Measurements from ENCODE around the gene MAPK13.
"Not testable (repeated sequence)": the region's sequence is repeated elsewhere in the genome, so short reads cannot be mapped to it uniquely, and the experiment has no call there.

Gene MAPK13

DNA sequence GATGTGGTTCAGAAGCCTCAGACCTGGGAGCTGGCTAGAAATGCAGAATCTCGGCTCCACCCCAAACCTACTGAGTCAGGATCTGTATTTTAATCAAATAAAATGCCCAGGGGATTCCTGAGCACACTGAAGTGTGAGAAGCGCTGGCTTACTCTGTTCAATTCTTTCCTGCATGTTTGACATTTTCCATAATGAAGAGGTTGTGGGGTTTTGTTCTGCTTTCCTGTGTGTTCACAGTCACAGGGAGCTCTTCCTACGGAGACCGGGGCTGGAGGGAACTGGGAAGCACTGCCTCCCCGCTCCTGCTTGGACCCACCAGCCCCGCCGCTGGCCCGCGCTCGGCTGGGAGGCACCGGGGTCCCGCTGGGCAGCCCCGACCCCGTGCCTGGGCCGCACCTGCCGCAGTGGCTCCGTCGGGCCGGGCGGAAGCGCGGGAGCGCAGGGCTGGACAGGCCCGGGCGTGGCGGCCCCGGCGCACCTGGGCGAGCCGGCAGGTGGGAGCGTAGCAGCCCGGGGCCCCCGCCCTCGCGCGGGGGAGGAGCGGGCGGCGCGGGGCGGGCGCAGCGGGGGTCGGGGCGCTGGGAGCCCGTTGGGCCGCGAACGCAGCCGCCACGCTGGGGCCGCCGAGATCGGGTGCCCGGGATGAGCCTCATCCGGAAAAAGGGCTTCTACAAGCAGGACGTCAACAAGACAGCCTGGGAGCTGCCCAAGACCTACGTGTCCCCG is at the start of gene MAPK13:
Gene MAPK13 (plus strand): TSS at position 573 of the 726 bp plus-strand sequence. CDS start 70 bp downstream, at position 643.
- no peak for DNase-seq

DNA sequence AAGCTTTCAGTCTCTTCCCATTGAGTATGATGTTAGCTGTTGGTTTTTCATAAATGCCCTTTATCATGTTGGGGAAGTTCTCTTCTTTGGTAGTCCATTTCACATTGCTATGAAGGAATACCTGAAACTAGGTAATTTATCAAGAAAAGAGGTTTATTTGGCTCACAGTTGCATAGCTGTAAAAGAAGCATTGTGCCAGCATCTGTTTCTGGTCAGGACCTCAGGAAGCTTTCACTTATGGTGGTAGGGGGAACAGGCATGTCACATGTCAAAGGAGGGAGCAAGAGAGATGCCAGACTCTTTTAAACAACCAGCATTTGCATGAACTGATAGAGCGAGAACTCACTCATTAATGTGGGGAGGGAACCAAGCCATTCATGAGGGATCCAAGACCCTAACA is 48.0 kb upstream of the MAPK13 start:
- no peak for DNase-seq

DNA sequence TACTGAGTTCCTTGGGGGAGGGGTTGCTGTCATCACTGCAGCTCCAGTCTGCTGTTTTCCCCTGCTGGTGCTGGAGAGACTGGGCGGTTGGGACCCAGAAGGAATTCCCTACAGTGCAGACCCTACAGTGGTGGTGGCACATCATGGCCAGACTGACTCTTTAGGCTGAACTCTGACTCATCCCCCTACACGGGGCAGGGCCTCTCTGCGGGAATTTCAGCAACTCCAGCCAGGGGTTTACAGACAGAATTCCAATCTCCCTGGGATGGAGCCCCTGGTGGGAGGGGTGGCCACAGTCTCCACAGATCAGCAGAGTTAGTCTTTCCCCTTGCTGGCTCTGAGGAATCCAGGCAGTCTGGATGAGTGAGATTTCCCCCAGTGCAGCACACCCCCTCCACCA is 46.9 kb upstream of the MAPK13 start:
- no peak for DNase-seq

DNA sequence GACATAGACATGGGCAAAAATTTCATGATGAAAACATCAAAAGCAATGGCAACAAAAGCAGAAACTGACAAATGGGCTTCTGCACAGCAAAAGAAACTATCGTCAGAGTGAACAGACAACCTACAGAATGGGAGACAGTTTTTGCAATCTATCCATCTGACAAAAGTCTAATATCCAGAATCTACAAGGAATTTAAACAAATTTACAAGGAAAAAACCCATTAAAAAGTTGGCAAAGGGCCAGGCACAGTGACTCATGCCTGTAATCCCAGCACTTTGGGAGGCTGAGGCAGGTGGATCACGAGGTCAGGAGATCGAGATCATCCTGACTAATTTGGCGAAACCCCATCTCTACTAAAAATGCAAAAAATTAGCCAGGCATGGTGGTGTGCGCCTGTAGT is 42.1 kb upstream of the MAPK13 start:
- DNase-seq = not testable (repeated sequence)

DNA sequence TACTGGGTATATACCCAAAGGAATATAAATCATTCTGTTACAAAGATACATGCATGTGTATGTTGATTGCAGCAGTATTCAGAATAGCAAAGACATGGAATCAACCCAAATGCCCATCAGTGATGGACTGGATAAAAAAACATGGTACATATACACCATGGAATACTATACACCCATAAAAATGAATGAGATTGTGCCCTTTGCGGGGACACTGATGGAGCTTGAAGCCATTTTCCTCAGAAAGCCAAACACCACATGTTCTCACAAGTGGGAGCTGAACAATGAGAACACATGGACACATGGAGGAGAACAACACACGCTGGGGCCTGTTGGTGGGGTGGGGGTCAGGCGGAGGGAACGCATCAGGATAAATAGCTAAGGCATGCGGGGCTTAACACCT is 41.3 kb upstream of the MAPK13 start:
- DNase-seq = no peak

DNA sequence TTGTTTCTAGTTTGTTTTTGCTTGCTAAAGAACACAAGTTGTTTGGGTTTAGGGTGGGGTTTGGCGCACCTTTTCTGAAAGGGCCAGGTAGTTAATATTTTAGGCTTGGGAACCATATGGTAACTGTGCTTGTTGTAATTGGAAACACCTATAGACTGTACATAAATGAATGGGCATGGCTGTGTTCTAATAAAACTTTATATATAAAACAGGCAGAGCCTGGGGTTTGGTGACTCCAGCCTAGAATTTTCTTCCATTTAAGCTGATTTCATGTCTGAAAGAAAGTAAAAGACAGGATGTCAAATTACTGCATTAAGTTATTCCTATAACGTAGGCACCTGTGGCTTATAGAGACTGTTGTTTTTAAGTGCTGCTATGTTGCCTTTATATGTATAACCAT is 36.1 kb upstream of the MAPK13 start:
- no peak for DNase-seq

DNA sequence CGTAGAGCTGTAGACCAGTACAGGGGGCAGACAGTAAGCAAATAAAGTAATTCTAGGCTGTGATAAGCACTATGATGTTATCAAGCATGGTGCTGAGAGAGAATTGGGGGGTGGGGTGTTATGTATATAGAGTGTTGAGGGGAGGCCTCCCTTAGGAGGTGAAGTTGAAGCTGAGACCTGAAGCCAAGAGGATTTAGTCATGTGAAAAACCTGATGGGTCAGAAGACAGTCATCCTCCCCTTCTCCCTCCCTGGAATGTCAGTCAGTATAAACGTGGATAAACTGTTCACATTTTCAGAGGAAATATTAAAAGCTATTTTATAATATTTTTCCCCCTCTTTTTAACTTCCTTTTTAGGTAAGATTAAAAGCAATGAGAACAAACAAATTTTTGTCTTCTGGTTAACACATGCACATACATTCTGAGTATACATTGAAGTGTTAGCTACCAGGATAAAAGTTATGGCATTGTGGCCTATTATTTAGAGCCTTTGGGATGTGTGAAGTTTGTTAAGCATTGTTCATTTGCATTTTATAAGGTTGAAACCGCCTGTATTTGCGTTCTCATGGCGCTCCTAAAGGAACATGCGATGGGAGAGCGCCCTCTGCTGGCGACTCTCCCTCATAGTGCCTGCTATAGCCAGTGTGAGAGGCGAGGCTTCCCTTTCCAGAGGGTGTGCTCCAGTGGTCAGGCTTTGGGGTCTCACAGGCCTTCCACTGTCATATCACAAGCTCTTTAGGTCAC is 35.4 kb upstream of the MAPK13 start:
- DNase-seq = peak in 1 of 2 experiments; percentile 15

DNA sequence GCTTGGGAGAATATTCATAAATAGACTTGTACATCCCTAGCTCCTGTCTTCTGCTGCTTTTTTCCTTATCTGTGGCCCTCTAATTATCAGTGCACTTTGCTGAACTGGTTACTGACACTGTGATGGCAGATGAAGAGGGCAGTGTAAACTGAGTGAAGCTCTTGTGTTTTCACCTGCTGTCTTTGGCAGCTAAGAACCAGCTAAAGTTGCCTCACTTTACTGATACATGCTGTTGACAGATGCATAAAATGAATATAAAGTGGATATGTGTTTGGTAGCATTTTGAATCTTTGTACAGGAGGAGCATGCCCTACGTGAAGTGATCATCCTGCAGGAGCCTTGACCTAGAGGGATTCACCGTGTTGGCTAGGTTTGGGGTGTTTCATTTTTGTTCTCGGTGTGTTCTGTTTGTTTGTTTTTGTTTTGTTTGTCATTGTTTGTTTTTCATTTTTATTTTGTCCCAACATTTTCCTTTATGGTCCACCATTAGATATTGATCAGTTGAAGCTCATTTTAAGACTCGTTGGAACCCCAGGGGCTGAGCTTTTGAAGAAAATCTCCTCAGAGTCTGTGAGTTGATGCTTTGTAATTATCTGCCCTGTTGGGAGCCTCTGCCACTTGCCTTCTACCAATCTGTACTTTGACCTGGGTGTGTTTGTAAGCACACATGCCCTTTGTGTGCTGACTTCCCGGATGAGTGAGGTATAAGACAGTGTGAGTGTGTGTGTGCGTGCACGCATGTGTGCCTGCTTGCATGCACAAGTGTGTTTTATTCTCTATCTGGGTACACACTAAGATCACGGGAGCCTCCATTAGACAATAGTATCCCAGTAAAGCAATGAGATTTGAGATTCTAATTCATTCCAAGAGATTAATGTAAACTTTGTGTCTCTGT is 34.6 kb upstream of the MAPK13 start:
- DNase-seq = no peak

DNA sequence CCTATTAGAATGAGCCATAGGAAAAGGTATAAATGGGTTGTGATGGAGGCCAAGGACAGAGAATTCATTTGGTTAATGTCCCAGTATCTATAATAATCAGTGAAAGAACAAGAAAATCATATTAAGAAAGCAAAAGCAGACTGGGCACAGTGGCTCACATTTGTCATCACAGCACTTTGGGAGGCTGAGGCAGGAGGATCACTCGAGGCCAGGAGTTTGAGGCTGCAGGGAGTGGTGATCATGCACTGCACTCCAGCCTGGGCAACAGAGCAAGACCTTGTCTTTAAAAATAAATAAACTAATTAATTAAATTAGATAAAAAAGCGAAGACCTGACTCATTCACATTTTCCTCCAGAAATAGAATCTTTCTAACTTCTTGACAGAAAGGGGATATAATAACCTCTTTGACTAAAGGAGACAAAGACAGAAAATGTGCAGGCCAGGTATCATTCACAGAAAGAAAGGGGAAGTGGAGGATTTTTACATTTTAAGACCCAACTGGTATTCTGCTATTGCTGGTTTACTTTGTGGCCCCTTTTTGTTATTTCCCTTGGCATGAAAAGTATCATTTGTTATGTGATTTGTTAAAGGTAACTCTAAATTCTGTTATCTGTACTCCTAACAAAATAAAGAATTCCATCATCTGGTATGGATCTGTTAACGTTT is 31.9 kb upstream of the MAPK13 start:
- no peak for DNase-seq

DNA sequence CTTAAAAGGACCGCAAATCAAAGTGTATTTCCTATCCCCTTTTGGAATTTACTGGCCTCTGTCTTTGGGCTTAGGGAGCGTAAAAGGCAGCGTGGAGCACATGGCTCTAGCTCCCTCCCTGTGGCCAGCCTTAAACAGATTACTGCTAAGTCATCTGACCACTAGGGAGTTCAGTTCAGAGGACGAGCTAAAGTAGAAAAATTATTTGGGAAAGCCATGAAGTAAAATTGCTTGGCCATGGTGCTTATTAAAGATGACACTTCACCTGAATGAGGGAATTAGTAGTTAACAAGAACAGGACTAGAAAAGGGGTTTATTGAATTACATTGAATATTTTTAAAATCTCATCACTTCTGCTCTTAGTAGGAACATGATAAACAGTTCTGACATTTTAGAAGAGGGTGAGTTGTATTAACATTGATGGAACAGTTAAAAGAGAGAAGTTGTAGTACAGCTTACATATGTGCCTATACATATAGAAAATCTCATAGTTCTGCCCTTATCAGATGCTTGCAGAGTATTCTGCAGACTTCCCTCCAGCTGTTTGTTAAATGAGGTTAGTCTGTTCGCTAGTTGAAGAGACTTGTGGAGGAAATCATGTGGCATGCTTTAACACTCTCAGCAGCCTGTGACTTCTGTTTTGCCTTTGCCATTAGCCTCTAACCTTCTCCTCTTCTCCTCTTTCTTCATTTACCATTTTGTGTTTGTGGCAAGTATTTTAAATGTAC is 31.2 kb upstream of the MAPK13 start:
- DNase-seq = no peak

DNA sequence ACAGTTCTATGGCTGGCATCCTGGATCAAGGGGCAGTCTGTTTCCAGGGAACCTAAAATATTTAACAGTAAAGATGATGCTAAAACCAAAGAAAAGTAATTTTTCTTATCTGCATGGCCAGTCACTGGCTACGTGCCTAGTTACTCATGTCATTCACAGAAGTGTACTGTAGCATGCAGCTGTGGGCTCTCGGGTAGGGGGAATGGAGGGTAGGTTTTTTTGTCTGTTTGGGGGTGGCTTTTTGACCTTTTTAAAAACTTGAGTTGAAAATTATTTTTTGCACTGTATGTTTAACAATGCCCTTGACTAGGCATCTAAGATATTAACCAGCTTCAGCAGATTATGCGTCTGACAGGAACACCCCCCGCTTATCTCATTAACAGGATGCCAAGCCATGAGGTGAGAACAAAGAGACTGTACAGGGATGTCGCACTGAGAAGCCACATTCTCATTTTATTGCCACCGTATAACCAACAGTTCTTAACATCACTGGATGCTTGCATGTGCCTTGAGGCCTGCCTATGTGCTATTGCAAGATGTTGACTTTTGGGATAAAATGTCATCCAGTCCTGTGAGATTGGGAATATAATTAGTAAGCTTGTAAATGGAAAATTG is 30.3 kb upstream of the MAPK13 start:
- DNase-seq = no peak

DNA sequence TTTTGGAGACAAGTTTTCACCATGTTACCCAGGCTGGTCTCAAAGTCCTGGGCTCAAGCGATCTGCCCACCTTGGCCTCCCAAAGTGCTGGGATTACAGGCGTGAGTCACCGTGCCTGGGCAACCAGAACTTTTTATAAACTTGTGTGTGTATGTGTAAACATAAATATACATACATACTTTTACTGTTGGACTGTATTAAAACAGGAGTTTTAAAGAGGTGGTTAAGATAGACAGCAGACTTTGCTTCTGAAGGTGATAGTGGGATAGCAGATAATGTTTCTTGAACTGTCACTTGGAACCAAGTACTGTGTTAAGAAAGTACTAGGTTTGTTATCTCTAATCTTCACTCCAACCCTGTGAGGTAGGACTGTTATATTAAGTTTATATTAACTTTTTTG is 28.6 kb upstream of the MAPK13 start:
- no peak for DNase-seq

DNA sequence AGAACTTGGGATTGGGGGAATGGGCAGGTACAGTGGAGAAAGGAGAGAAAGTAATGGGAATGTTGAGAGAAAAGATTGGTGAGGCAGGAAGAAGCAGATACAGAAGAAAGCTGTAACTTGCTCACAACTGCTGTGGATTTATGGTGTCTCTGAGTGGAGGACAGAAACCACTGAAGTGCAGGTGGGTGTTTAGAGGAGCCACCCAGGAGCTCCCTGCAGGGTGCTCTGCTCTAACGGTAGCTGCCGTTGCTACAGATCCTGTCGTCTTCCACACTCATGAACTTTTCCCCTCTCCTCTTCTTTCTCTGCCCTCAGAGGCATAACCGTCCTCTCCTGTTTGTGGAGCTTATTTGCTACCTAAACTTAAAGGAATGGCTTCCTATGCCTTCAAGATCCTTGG is 27.5 kb upstream of the MAPK13 start:
- no peak for DNase-seq

DNA sequence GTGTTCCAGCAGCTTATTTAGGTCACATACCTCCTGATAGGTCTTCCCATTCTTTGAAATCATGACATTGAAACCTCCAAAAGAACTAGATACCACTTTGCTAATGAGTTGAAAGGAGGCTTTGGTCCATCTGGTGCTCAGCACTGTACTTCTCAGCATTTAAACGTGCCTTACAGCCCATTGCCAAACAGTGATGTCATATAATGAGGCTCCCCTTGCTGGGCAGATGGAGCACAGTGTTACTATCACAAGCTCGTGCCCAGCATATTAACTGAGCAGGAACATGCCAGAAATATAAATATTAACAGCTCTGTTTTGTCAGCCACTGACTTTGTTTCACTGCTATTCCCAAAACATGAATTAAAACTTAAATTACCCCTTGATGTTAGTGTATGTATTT is 25.5 kb upstream of the MAPK13 start:
- peak; percentile 67 to 80 for DNase-seq

DNA sequence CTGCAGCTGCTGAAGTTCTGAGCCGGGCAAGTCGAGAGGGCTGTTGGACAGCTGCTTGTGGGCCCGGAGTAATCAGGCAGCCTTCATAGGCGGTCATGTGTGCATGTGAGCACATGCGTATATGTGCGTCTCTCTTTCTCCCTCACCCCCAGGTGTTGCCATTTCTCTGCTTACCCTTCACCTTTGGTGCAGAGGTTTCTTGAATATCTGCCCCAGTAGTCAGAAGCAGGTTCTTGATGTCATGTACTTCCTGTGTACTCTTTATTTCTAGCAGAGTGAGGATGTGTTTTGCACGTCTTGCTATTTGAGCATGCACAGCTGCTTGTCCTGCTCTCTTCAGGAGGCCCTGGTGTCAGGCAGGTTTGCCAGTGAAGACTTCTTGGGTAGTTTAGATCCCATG is 21.2 kb upstream of the MAPK13 start:
- DNase-seq = no peak

DNA sequence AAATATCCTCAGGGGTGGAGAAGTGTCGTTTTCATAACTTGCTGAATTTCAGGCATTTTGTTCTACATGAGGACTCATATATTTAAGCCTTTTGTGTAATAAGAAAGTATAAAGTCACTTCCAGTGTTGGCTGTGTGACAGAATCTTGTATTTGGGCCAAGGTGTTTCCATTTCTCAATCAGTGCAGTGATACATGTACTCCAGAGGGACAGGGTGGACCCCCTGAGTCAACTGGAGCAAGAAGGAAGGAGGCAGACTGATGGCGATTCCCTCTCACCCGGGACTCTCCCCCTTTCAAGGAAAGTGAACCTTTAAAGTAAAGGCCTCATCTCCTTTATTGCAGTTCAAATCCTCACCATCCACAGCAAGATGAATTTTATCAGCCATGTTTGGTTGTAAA is 20.3 kb upstream of the MAPK13 start:
- no peak for DNase-seq

DNA sequence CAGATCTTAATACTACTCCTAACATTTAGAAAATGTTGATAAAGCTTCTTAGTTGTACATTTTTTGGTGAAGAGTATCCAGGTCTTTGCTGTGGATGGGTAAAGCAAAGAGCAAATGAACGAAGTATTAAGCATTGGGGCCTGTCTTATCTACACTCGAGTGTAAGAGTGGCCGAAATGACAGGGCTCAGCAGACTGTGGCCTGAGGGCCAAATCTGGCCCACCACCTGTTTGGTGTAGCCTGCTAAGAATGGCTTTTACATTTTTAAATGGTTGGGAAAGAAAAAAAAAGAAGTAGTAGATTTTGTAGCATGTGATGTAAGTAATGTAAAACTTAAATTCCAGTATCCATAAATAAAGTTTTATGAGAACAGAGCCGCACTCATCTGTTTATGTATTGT is 19.4 kb upstream of the MAPK13 start:
- no peak for DNase-seq

DNA sequence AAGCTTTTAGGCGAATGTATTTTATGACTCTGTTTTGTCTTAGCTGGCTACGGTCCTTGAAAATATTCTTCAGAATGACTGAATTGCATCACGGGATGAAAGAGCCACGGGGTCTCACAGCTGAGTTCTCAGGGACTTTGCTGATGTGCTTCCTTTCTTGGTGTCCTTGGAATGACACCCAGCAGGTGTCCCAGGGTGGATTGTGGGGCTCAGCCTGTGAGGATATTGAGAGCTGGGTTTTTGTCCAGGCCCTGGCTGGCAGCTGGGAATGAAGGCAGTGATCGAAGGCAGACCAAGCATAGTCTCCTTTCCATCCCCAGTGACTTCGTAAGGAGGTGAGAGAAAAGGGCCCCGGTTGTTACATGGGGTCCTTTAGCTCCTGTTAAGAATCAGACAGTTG is 18.8 kb upstream of the MAPK13 start:
- DNase-seq = no peak

DNA sequence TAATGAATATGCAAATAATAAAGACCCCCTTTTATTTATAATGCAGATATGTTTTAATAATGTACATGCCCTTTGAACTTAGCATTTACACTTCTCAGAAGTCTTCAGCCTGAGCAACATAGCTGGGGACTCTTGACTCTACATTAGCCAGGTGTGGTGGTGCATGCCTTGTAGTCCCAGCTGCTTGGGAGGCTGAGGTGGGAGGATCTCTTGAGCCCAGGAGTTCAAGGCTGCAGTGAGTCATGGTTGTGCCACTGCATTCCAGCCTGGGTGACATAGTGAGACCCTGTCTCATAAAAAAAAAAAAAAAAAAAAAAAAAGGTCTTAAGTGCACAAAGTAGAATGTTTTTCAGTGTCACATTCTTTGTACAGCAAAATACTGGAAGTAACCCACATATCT is 17.3 kb upstream of the MAPK13 start:
- DNase-seq = no peak

DNA sequence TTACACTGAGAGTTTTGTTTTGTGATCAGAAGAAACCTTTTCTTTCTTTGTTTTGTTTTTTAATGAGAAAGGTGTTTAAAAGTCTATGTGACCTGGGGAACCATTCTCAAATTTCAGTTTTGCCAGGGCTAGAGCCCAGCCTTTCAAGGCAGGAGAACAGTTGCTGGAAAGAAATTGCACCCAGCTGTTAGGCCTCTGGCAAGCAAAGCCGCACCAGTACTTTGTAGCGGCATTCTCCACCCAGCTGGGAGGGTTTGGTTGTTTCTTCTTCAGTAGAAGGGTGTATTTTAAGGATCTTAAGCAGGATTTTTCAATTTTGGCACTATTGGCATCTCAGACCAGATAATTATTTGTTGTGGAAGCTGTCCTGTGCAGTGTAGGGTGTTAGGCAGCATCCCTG is 16.6 kb upstream of the MAPK13 start:
- no peak for DNase-seq

DNA sequence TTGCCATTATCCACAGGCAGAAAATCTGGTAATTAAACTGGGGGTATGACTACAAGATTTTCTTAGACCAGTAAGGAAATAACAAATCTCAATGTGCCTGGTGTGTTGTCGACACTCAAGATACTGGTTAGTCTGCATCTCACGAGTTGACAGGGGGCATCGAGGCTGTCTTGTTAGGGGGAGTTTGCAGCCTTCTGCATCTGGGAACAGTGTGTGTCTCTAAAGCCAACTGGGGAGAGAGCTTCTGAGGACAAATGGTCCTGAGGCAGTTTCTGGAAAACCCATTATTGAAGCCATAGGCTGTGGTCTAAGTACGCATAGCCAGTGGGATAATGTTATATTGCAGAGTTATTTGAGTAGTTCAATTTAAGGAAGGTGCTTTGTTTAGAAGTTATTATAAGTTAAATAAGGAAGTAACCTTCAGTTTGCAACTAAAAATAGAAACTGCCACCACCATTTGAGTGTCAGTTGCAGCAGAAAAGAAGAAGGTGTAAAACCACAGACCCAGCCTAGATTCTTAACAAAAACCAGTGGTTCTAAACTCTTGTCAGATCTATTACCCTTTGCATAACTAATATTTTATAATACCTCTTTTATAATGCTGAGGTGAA is 15.4 kb upstream of the MAPK13 start:
- no peak for DNase-seq
